B cell (primary cell): Measurements from ENCODE around the gene LKAAEAR1.

Experiments used
- CTCF ChIP-seq: fragments of 200-600 bp; IDR thresholded peaks from one replicate; pipeline ENCODE4 v1.8.0; 2022; ENCODE audit warnings: antibody characterized with exemption, mild to moderate bottlenecking
- EZH2 ChIP-seq: IDR thresholded peaks from 2 replicates; pipeline ENCODE4 v1.6.1; 2012; ENCODE audit warnings: borderline replicate concordance, low read depth, mild to moderate bottlenecking, moderate library complexity, low read length; ENCODE audit not compliant: insufficient read depth, poor library complexity, severe bottlenecking

- no peak for TF ChIP-seq CTCF
- TF ChIP-seq EZH2: no peak
Measured at GRCh38 chr20:64037498-64038213, 46.5 kb downstream of the LKAAEAR1 start.
